Astrocyte of the cerebellum (primary cell): ENCODE measurements around the gene IPO4.

ENCODE experiments used
- DNase-seq: peaks from one replicate; pipeline ENCODE4 v3.0.0-alpha.2; 2011; ENCODE audit warnings: low read depth
- H3K4me3 ChIP-seq: 2 replicates; pipeline ENCODE4 v1.5.1; 2011; ENCODE audit warnings: mild to moderate bottlenecking, low read depth, low read length, moderate library complexity
- in situ Hi-C: cut with HindIII; loops from 2 replicates; pipeline ENCODE4 v1.10.0; 2017; ENCODE audit warnings: low sequenced_read_pairs
- TF ChIP-seq, protein P1 (sequence below): IDR thresholded peaks from 2 replicates; pipeline ENCODE4 v1.5.1; 2012; ENCODE audit warnings: low read length, low read depth, moderate library complexity, mild to moderate bottlenecking; ENCODE audit errors: missing control alignments

Gene IPO4

DNA sequence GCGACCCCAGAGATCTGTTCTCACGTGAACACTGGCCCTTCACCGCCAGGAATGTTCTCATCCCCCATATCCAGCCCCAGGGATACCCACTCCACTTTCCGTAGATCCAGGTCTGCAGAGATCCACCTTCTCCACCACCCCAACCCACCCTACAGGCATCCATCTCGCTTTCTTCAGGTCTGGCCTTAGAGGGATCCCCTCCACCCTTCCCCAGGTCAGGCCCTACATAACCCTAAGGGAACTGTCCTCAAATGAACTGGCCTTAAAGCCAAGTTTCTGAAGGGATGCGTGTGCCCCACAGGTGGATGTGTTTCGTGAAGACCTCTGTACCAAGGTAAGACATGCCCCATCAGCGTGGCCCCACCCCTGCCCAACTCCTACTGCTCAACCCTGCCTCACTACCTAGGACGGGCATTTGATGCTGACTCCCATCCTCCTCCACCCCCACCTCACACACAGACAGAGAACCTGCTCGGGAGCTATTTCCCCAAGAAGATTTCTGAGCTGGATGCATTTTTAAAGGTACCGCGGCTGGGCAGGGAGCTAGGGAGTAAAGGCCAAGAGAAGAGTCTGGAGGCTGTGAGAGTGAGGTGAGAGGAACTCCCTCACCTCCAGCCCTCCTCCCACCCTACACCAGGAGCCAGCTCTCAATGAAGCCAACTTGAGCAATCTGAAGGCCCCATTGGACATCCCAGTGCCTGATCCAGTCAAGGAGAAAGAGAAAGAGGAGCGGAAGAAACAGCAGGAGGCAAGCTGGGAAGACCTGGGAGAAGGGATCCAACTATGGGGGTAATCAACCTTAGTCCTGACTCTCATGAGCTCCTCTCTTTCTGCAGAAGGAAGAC, 51.7 kb downstream of the IPO4 start:
- H3K4me3 ChIP-seq = peak overlapping the region; percentile 78
- in situ Hi-C loops = no loop called here
- no peak for DNase-seq
- TF ChIP-seq, protein P1, sequence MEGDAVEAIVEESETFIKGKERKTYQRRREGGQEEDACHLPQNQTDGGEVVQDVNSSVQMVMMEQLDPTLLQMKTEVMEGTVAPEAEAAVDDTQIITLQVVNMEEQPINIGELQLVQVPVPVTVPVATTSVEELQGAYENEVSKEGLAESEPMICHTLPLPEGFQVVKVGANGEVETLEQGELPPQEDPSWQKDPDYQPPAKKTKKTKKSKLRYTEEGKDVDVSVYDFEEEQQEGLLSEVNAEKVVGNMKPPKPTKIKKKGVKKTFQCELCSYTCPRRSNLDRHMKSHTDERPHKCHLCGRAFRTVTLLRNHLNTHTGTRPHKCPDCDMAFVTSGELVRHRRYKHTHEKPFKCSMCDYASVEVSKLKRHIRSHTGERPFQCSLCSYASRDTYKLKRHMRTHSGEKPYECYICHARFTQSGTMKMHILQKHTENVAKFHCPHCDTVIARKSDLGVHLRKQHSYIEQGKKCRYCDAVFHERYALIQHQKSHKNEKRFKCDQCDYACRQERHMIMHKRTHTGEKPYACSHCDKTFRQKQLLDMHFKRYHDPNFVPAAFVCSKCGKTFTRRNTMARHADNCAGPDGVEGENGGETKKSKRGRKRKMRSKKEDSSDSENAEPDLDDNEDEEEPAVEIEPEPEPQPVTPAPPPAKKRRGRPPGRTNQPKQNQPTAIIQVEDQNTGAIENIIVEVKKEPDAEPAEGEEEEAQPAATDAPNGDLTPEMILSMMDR = no peak

DNA sequence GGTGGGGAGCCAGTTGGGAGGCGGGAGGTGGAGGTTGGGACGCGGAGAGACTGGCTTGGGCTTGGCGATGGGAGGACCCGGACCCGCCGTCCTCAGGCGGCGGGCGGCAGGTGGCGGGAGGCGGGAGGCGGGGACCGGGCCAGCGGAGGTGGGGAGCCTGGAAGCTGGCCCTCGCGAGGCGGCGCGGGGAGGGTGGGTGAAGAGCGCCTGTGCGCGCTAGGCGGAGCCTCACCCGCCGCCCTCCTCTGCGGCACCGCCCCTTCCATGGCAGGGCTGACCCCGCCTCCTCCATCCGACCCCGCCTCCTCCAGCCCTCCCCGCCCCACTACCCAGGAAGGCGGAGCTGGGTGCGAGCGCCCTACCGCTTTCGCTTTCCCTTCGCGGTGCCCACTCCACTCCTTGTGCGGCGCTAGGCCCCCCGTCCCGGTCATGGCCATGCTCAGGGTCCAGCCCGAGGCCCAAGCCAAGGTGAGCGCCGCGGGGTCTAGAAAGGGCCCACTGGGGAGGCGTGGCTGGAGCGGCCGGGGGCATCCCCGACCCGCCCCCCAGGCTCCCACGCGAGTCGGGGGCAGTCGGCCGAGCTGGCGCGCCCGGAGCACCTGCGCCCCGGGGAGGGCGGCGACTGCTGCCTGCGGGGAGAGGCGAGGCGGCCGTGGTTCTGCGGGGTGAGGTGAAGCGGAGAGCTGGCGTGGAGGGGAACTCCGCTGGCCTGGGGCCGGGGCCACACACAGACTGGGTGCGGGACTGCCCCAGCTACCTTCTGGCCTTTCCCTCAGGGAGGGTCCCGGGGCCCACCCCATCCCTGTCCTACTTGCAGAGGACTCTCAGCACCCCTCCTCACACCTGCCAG, 52.6 kb downstream of the IPO4 start, which contains the start of gene PSME1:
TSS of gene PSME1 (plus strand) at position 361 of the 850 bp plus-strand sequence. CDS start at position 430, 69 bp downstream.
- in situ Hi-C loops = no loop called here
- TF ChIP-seq, protein P1 = no peak
- peak; percentile 55 for DNase-seq
- H3K4me3 ChIP-seq = peak within 1 kb of the TSS; percentile 78

DNA sequence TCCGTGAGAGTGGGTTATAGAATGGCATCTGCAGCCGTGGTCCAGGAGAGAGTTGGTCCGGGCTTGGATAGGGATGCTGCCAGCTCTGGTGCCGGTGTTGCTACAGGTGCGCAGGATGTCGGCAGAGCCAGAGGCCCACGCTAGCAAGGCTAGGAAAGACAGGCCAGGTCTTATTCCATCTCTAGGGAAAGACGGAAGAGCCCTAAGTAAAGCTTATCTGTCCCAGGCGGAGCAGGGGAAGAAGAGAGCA, 53.1 kb downstream of the IPO4 start:
- H3K4me3 ChIP-seq = peak overlapping the region; percentile 78
- no peak for DNase-seq
- TF ChIP-seq, protein P1 = no peak
- in situ Hi-C loops = no loop called here

DNA sequence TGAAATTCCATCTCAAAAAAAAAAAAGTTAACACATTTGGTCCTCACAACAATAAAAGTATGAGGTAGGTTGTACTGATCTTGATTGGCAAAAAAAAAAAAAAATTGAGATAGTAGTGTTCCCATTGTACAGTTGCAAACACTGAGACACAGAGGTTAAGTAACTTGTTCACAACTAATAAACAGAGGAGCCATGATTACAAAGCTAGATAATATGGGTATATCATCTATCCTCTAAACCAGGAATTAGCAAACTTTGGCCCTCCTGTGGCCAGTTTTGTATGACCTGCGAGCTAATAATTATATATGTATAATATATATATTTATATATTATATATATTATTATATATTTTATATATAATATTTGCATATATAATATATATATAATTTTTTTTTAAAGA, 54.9 kb downstream of the IPO4 start:
- H3K4me3 ChIP-seq = no peak overlapping the region
- DNase-seq = no peak
- TF ChIP-seq, protein P1 = no peak
- in situ Hi-C loops = no loop called here

DNA sequence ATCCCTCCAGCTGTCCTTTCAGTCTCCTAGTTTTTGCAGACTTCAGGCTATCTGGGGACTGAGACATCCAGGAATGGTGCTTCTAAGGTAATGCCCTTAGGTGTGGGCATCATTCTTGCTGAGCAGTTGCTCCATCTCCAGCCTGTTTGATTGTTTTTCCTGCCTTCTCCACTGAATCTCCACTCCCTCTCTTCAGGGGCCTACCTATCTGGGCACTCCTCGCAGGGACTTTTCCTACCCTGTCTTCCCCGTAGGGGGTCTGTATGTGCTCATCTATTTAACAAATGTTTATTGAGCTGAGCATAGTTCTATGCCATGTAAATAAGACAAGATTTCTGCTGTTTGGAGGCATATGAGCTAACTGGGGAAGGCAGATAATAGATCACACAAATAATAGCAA, 55.6 kb downstream of the IPO4 start:
- no peak overlapping the region for H3K4me3 ChIP-seq
- in situ Hi-C loops = no loop called here
- TF ChIP-seq, protein P1 = no peak
- DNase-seq = no peak

DNA sequence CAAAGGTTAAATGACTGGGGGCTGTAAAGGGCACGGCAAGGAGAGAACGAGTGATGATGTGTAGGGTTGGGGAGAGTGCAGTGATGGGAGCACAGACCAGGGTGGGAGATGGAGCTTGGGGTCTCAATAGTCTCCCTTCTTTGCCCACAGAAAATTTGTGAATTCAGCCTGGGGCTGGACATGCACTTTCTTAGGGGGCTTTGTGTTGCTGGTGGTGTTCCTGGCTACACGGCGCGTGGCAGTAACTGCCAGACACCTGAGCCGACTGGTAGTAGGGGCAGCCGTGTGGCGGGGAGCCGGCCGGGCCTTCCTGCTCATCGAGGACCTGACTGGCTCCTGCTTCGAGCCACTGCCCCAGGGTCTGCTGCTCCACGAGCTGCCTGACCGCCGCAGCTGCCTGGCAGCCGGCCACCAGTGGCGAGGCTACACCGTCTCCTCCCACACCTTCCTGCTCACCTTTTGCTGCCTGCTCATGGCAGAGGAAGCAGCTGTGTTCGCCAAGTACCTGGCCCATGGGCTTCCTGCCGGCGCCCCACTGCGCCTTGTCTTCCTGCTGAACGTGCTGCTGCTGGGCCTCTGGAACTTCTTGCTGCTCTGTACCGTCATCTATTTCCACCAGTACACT, 56.4 kb downstream of the IPO4 start:
- TF ChIP-seq, protein P1 = no peak
- in situ Hi-C loops = no loop called here
- H3K4me3 ChIP-seq = no peak overlapping the region
- DNase-seq = no peak
